HL-60/S4 (cell line): ENCODE results near the gene PIGT.

Experiments used
- in situ Hi-C: fragments of 300-500 bp; cut with MboI; formaldehyde crosslinking; loops from 2 replicates; pipeline ENCODE4 v1.14.3; 2022; ENCODE audit warnings: low sequenced_read_pairs

PIGT gene

GRCh38 chr20:45415822-45416637 lies at the start of gene PIGT:
Gene PIGT (plus strand): TSS chr20:45416141. CDS start chr20:45416157, 16 bp downstream.
- in situ Hi-C loops = no loop called here

DNA sequence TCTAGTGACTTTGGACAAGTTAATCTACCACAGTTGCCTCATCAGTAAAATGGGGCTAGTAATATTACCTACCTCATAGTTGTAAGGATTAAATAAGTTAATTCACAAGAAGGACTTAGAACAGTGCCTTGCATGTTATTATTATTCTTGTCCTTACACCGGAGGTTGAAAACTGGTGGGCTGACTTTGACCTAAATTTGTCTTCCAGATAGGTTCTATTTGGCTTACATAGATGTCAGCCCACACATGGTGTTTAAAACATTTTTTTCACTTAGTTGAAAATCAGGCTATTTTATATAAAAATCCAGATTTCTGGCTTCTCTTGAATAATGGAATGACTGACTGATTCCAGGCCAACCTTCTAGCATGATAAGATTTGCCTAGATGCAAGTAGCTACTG lies 49.7 kb upstream of the PIGT start:
- in situ Hi-C loops = no loop called here

GRCh38 chr20:45366631-45367030 lies 49.3 kb upstream of the PIGT start:
- in situ Hi-C loops = no loop called here

DNA sequence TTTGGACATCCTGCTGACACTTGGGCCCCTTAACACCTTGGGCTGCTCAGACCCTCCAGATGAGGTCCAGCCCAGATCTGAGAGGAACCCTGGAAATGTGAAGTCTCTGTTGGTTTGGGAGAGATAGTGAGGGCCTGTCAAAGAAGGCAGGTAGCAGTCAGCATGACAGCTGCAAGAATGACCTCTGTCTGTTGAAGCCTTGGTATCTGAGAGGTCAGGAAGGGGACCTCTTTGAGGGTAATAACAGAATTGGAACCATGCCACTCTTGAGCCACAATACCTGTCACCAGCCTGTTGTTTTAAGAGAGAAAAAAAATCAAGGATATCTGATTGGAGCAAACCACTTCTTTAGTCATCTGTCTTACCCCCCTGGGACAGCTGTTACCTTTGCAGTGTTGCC lies 48.8 kb upstream of the PIGT start:
- in situ Hi-C loops = no loop called here

- in situ Hi-C loops = no loop called here
These were observed 47.5 kb upstream of the PIGT start for GRCh38 chr20:45368221-45368980.

- in situ Hi-C loops = no loop called here
These were observed 45.3 kb upstream of the PIGT start for GRCh38 chr20:45370571-45371160.

DNA sequence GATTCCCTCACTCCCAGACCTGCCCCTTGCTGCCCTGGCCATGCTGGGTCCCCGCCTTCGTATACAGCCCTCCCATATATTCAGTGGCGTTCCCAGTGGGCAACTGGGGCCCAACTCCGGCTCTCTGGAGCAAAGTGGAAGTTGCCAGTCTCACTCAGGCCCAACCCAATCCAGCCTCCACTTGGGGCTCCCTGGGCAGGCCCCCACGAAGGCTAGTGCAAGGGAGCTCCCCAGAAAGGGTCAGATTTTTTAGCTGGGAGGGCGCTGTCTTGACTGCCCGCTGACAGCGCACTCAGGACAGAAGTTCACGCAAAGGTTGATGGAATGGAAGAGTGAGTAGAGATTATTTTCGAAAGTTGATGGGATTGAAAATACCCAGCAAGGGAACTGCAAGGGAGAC lies 43.7 kb upstream of the PIGT start:
- in situ Hi-C loops = no loop called here

DNA sequence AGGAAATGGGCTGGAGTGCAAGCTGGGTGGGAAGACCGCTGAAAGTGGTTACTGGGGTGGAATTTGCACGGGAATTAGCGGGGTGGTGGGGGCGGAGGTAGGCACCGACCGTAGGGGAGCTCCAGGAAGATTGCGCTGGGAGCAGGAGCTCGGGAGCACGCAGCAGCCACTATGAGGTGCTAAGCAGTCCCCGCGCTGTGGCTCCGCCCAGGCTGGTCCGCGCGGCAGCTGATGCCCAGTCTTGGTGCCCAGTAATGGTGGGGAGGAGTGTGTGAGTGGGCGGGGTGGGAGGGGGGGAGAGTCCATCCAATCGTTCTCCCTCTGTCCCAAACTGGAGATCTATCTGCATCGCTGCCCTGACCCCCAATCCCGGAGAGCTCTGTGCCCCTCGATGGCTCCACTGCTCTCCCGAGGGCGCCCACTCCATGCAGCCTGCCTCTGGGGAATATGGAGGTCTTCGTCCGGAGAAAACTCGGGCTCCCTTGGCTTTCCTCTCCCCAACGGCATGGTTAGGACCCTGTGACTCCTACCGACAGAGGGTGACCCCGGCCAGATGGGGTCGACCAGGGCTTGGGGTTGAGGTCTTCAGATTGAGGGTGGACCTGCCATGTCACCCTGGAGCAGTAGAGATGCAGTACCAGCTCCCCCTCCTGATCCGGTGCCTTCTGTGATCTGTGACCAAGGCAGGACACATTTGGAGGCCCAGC lies 43.1 kb upstream of the PIGT start:
- in situ Hi-C loops = no loop called here

GRCh38 chr20:45373353-45374100 lies 42.4 kb upstream of the PIGT start:
- in situ Hi-C loops = no loop called here

DNA sequence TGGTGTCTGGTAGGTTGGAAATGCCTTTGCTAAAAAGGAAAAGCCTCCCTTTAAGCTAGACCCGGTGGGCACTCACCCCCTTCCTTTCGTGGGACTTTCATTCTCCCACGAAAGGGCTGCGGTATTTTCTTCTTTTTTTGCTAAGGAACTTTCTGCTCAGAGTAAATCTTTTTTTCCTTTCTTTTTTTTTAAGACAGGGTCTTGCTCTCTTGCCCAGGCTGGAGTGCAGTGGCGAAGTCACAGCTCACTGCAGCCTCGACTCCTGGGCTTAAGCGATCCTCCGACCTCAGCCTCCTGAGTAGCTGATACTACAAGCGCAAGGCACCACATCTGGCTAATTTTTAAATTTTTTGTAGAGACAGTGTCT lies 41.9 kb upstream of the PIGT start:
- in situ Hi-C loops = no loop called here

GRCh38 chr20:45374966-45375365 lies 41.0 kb upstream of the PIGT start:
- in situ Hi-C loops = no loop called here

- in situ Hi-C loops = no loop called here
These were observed 38.7 kb upstream of the PIGT start for GRCh38 chr20:45377269-45377668.

DNA sequence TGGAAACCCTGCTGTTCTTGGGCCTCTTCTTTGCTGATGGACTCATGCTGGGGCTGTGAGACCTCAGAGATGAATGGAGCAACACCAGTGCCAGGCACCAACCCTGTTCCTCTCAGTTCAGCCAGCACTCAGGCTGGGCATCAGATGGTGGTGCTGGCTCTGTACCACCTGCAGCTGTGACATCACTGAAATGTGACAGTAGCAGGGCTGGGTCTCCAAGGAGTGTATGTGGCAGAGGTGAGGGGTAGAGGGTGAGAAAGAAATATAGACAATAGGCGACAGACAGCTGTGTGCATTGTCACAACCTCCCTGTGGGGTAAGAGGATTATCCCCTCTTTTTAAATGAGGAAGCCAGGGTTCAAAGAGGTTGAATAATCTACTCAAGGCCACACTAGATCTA lies 37.8 kb upstream of the PIGT start, which contains the start of gene TP53TG5:
Gene TP53TG5 (minus strand): TSS at position 135 of the 400 bp plus-strand sequence. CDS start 89 bp downstream, at position 46.
- in situ Hi-C loops = no loop called here

DNA sequence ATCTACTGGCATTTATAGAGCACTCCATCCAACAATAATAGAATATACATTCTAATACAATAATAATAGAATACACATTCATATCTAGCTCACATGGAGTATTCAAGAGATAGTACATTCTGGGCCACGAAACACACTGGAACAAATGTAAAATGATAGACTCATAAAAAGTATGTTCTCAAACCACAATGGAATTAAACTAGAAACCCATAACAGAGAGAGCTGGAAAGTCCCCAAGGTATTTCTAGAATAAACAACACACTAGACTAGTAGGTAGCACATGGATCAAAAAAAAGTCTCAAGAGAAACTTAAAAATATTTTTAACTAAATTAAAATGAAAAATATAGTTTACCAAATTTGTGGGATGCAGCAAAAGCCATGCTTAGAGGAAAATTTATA lies 28.7 kb upstream of the PIGT start:
- in situ Hi-C loops = no loop called here

DNA sequence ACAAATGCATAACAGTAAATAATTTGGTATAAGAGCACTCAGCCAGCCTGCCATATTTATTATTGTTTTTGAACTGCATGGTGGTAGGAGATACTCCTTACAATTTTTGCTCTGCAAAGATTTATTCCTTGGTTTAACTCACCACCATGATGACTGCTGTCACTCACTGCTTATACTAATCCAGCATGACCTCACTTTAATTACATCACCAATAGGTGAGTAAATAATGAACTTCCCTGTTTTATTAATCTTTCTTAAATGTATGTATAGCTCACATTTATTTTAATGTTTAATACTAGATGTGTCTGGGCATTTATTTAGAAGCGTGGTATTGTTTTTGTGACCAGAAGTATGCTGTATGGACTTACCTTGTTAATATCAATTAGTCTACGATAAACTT lies 25.0 kb upstream of the PIGT start:
- in situ Hi-C loops = no loop called here

- in situ Hi-C loops = no loop called here
These were observed 24.4 kb upstream of the PIGT start for GRCh38 chr20:45391559-45391958.

GRCh38 chr20:45392733-45393132 lies 23.2 kb upstream of the PIGT start:
- in situ Hi-C loops = no loop called here

DNA sequence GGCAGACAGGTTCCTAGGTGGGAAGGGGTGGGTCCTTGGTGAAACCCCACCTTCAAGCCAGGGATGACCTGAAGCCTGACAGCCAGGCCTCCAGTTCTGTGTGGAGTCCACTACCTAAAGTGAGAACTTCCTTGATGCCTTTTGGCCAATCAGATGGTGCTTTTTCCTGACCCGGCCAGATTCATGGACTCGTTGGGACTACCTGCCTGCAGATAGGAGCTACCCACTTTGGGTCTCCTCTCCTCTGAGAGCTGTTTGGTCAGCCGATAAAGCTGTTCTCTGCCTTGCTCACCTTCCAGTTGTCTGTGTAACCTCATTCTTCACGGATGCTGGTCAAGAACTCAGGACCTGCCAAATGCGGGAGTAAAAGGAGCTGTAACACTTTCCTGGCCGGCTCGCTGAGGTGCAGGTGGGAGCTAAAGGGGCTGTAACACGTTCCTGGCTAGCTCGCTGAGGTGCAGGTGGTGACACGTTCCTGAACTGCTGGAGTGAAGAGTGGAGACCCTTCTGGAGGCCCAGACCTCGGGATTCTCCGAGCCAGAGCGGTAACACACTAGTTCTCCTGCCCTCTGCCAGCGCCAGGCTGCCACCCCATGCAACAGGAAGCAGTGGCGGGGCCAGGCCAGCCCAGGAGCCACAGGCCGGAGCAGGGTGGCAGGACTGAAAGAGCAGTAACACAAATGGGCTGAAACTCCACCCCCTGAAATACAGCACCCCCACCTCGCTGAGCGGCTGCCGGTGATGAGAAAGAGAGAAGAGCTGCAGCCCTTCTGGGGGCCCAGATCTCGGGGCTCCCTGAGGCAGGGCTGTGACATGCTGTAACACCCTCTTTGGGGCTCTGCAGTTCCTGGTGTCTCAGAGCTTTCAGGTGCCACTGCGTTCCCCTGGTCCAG lies 21.5 kb upstream of the PIGT start:
- in situ Hi-C loops = no loop called here

DNA sequence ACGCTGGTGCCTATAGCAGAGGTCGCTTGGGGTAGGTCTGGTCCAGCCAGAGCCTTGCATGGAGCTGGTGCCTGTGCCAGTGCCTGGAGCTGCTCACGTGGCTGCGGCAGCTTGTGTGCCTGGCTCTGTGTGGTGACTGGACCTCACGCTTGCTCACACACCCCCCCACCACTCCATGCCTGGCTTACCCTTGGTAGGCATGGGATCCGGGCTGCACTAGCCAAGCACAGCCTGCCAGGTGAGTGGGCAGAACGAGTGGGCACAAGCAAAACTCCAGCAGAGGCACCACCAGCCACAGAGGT lies 20.9 kb upstream of the PIGT start:
- in situ Hi-C loops = no loop called here

DNA sequence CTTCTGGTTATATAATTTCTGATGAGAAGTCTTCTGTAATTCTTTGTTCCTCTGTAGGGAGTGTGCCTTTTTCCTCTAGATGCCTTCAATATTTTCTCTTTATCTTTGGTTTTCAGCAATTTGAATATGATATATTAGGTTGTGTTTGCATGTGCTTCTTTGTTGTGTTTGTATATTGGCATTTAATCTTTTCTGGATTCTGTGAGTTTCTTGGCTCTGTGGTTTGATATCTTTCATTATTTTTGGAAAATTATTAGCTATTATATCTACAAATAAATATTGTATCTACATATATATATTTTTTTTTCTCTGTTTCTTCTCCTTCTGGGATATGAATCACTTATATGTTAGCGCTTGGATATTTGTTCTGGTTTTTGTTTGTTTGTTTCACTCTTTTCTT lies 16.9 kb upstream of the PIGT start:
- in situ Hi-C loops = no loop called here
